Glutamatergic neuron (in vitro differentiated cells): ENCODE measurements around the gene RNF121. TPM values are rescaled to one million over a fixed set of nuclear protein-coding genes. Genes with fewer than 3 reads are reported as not detected.

Experiments used
- DNase-seq: peaks from one replicate; pipeline ENCODE4 v3.0.0; 2022
- H3K27ac Mint-ChIP-seq: one replicate; pipeline ENCODE4 v1.8.0; 2020; ENCODE audit warnings: mild to moderate bottlenecking, mixed read lengths, inconsistent platforms; ENCODE audit not compliant: unreplicated experiment
- H3K27me3 Mint-ChIP-seq: one replicate; pipeline ENCODE4 v1.8.0; 2020; ENCODE audit warnings: mild to moderate bottlenecking, moderate library complexity, mixed read lengths, inconsistent platforms; ENCODE audit not compliant: unreplicated experiment
- H3K36me3 Mint-ChIP-seq: one replicate; pipeline ENCODE4 v1.8.0; 2020; ENCODE audit warnings: mild to moderate bottlenecking, mixed read lengths, inconsistent platforms; ENCODE audit not compliant: unreplicated experiment
- H3K4me1 Mint-ChIP-seq: one replicate; pipeline ENCODE4 v1.8.0; 2020; ENCODE audit warnings: mild to moderate bottlenecking, low read depth, mixed read lengths, inconsistent platforms; ENCODE audit not compliant: unreplicated experiment
- H3K4me3 Mint-ChIP-seq: one replicate; pipeline ENCODE4 v1.8.0; 2020; ENCODE audit warnings: mild to moderate bottlenecking, mixed read lengths, inconsistent platforms; ENCODE audit not compliant: unreplicated experiment
- H3K9me3 Mint-ChIP-seq: one replicate; pipeline ENCODE4 v1.8.0; 2020; ENCODE audit warnings: mild to moderate bottlenecking, moderate library complexity, mixed read lengths, inconsistent platforms; ENCODE audit not compliant: unreplicated experiment
- CTCF ChIP-seq: fragments of 200-600 bp; sonication (generic); IDR thresholded peaks from one replicate; pipeline ENCODE4 v1.5.0; 2021; ENCODE audit not compliant: partially characterized antibody, unreplicated experiment
- total RNA-seq: library from RNA; stranded (reverse); fragmentation: NEBNext Ultra II Directional; extraction: Animal tissue kit (Norgen Biotek cat#: 25700); gene quantifications from one replicate; pipeline ENCODE4 v1.2.1, GENCODE V29; 2021; ENCODE audit not compliant: unreplicated experiment

RNF121 gene
- total RNA-seq, 1 donor from 2014 or later = 40.4 TPM

DNA sequence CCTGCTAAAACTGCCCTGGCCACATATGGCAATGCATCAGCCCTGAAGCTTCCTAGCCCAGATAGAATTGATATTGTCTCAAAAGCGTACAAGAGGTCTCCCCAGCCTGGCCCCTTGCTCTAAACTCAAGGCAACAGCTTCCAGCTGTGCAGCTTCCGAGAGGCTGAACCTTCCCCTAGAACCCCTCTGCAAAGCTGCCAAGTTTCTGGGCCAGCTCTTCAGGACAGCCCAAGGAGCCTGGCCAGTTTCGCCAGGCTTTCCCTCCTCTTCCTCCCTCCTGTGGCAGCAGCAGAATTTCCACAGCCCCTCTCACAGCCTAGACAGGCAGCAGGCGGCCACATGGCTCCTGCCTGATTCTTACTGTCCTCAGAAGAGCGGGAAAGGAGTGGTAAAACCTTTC lies 117.0 kb downstream of the RNF121 start:
- no peak for DNase-seq
- H3K27ac Mint-ChIP-seq = no peak overlapping the region
- no peak for TF ChIP-seq CTCF
- H3K4me3 Mint-ChIP-seq = no peak overlapping the region
- H3K9me3 Mint-ChIP-seq = peaks cover 3% of the 10 kb centered on the region
- H3K36me3 Mint-ChIP-seq = no peaks in the 10 kb centered on the region
- H3K27me3 Mint-ChIP-seq = peaks cover 2% of the 10 kb centered on the region
- H3K4me1 Mint-ChIP-seq = peaks cover 11% of the 10 kb centered on the region

Other genes with a start within 250 kb of the RNF121 start
- gene DEFB108B, start 95.8 kb upstream of the RNF121 start, total RNA-seq = not detected
- not detected for gene DEFB131B, start 50.6 kb upstream of the RNF121 start, total RNA-seq
- gene XNDC1N, start 452 bp upstream of the RNF121 start, total RNA-seq = 7.6 TPM
- gene IL18BP, start 69.9 kb downstream of the RNF121 start, total RNA-seq = 13.1 TPM
- 207 TPM for gene NUMA1, start 151.5 kb downstream of the RNF121 start, total RNA-seq
- 8.3 TPM for gene LRRC51, start 151.8 kb downstream of the RNF121 start, total RNA-seq
- 68.3 TPM for gene LAMTOR1, start 174.3 kb downstream of the RNF121 start, total RNA-seq
- gene TOMT, start 176.9 kb downstream of the RNF121 start, total RNA-seq = not detected
- gene ANAPC15, start 183.6 kb downstream of the RNF121 start, total RNA-seq = 31.9 TPM
- gene FOLR3, start 206.7 kb downstream of the RNF121 start, total RNA-seq = not detected